Gastrocnemius medialis (tissue), 4 donors: ENCODE measurements around the gene ZNF446. TPM values are rescaled to one million over a fixed set of nuclear protein-coding genes. Genes with fewer than 3 reads are reported as not detected.

Experiments used
- ATAC-seq, 2 donors: fragments of 150-250 bp; one replicate each; pipeline ENCODE4 v1.9.1; 2016
- DNase-seq, 2 donors: peaks; one replicate each; pipeline ENCODE4 v3.0.0-alpha.2; 2019
- H3K27ac ChIP-seq, 4 donors: fragments of 200-600 bp; sonication (generic); 1 replicate in 1 of 4; 2 replicates in 3 of 4; pipeline ENCODE4 v1.5.1; 2016 to 2018; ENCODE audit warnings: mild to moderate bottlenecking in 2 of 4, moderate library complexity in 1 of 4
- H3K27me3 ChIP-seq, 3 donors: fragments of 200-600 bp; sonication (generic) in 2 of 3; 1 replicate in 1 of 3; 2 replicates in 2 of 3; pipeline versions ENCODE4 v1.5.1 to v1.6.0; 2016 to 2019; ENCODE audit warnings: mild to moderate bottlenecking in 1 of 3, moderate library complexity in 1 of 3
- H3K36me3 ChIP-seq, 2 donors: fragments of 200-600 bp; sonication (generic) in 1 of 2; one replicate each; pipeline ENCODE4 v1.5.1; 2017 to 2018
- H3K4me1 ChIP-seq, 2 donors: fragments of 200-600 bp; sonication (generic) in 1 of 2; one replicate each; pipeline ENCODE4 v1.5.1; 2016 to 2017; ENCODE audit warnings: mild to moderate bottlenecking in 2 of 2
- H3K4me3 ChIP-seq, 4 donors: fragments of 200-600 bp; sonication (generic) in 3 of 4; 1 replicate in 1 of 4; 2 replicates in 3 of 4; pipeline ENCODE4 v1.5.1; 2016 to 2019; ENCODE audit warnings: mild to moderate bottlenecking in 2 of 4
- H3K9me3 ChIP-seq, 3 donors: fragments of 200-600 bp; sonication (generic) in 2 of 3; 1 replicate in 1 of 3; 2 replicates in 2 of 3; pipeline ENCODE4 v1.5.1; 2016 to 2019
- POLR2A ChIP-seq, 2 donors: fragments of 450-650 bp; IDR thresholded peaks; one replicate each; pipeline ENCODE4 v1.6.1; 2017; ENCODE audit warnings: antibody characterized with exemption in 2 of 2, mild to moderate bottlenecking in 2 of 2, moderate library complexity in 2 of 2
- in situ Hi-C, 4 donors: fragments of 200-750 bp; cut with MboI; loops; one replicate each; pipeline versions ENCODE4 v1.15.0 to v1.8.0; 2017; ENCODE audit warnings: low sequenced_read_pairs in 4 of 4
- intact Hi-C: fragments of 100-400 bp; cut with DNase I; formaldehyde crosslinking; loops from one replicate; pipeline ENCODE4 v1.15.1; 2023; ENCODE audit warnings: low total_unique reads
- total RNA-seq, 4 donors: library from RNA; depleted of rRNA; stranded (reverse); fragments of >200 nt; gene quantifications; one replicate each; pipeline versions ENCODE4 v1.1.0 to v1.2.3, GENCODE V29; 2016
- TF ChIP-seq, protein P1 (sequence below), 5 experiments: fragments of 450-650 bp in 3 of 5; fragments of 200-600 bp in 2 of 5; sonication (generic) in 2 of 5; IDR thresholded peaks in 4 of 5; conservative IDR thresholded peaks in 1 of 5; 1 replicate in 4 of 5; 2 replicates in 1 of 5; pipeline ENCODE4 v1.5.1; 2016 to 2019; ENCODE audit warnings: antibody characterized with exemption in 5 of 5, mild to moderate bottlenecking in 3 of 5, moderate library complexity in 3 of 5

The ZNF446 gene
- total RNA-seq, 4 donors from 2014 or later, result 7.5 to 13.1 (median 8.9) TPM

GRCh38 chr19:58513213-58513693 is 37.1 kb downstream of the ZNF446 start:
- peak overlapping the region in 3 of 4 donors; percentile 66 to 69 (median 66) for H3K27ac ChIP-seq
- TF ChIP-seq, protein P1, sequence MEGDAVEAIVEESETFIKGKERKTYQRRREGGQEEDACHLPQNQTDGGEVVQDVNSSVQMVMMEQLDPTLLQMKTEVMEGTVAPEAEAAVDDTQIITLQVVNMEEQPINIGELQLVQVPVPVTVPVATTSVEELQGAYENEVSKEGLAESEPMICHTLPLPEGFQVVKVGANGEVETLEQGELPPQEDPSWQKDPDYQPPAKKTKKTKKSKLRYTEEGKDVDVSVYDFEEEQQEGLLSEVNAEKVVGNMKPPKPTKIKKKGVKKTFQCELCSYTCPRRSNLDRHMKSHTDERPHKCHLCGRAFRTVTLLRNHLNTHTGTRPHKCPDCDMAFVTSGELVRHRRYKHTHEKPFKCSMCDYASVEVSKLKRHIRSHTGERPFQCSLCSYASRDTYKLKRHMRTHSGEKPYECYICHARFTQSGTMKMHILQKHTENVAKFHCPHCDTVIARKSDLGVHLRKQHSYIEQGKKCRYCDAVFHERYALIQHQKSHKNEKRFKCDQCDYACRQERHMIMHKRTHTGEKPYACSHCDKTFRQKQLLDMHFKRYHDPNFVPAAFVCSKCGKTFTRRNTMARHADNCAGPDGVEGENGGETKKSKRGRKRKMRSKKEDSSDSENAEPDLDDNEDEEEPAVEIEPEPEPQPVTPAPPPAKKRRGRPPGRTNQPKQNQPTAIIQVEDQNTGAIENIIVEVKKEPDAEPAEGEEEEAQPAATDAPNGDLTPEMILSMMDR (IDR thresholded peaks at IDR 0.05 in 4 of 5, conservative IDR thresholded peaks at IDR 0.05 in 1 of 5), result no peak
- TF ChIP-seq POLR2A (IDR thresholded peaks at IDR 0.05), result no peak
- intact Hi-C loops (no loop called here), in situ Hi-C loops (no loop called here)
- ATAC-seq (no peak), DNase-seq (no peak)
- H3K4me3 ChIP-seq, result no peak overlapping the region
- no peaks in the 10 kb centered on the region for H3K9me3 ChIP-seq
- peaks cover 0 to 15% of the 10 kb centered on the region in 2 donors for H3K36me3 ChIP-seq
- H3K27me3 ChIP-seq, result no peaks in the 10 kb centered on the region
- peaks cover 22 to 27% of the 10 kb centered on the region in 2 donors for H3K4me1 ChIP-seq

GRCh38 chr19:58513694-58514563 is 37.8 kb downstream of the ZNF446 start:
- peak; percentile 50 to 71 for DNase-seq
- Histone ChIP-seq H3K27me3 (no peaks in the 10 kb centered on the region), H3K36me3 (peaks cover 0 to 15% of the 10 kb centered on the region in 2 donors), H3K27ac (peak overlapping the region; percentile 65 to 69 (median 66)), H3K9me3 (no peaks in the 10 kb centered on the region), H3K4me1 (peaks cover 29 to 33% of the 10 kb centered on the region in 2 donors), H3K4me3 (peak overlapping the region; percentile 24 to 54 (median 40))
- TF ChIP-seq POLR2A (IDR thresholded peaks at IDR 0.05), result no peak
- TF ChIP-seq, protein P1 (IDR thresholded peaks at IDR 0.05 in 4 of 5, conservative IDR thresholded peaks at IDR 0.05 in 1 of 5), result peak; percentile 57 to 89 (median 77)
- intact Hi-C loops (no loop called here), in situ Hi-C loops (no loop called here)
- peak; percentile 71 to 81 for ATAC-seq

DNA sequence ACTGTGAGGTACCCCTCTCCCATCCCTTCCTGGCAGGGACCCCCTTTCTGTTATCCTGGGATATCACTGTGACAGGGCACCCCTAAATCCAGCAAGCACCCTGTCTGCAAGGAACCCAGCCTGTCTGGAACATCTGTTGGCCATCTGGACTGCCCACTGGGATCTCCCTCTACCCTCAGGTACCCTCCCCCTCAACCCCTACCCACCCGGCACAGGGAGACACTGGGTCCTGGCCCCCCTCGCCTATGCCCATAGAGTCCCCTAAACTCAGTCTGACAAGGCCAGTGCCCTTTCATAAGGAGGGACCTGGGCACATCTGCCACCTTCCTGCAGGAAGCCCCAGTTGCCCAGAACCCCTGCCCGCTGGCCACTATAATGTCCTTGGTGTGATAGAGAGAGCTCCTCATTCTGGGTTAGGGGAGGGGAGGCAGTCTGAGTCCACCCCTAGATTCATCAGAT is 38.4 kb downstream of the ZNF446 start:
- TF ChIP-seq, protein P1 (IDR thresholded peaks at IDR 0.05 in 4 of 5, conservative IDR thresholded peaks at IDR 0.05 in 1 of 5), result no peak
- TF ChIP-seq POLR2A (IDR thresholded peaks at IDR 0.05), result no peak
- Histone ChIP-seq H3K4me1 (peaks cover 29 to 35% of the 10 kb centered on the region in 2 donors), H3K4me3 (peak overlapping the region in 3 of 4 donors; percentile 24 to 54 (median 42)), H3K36me3 (peaks cover 0 to 15% of the 10 kb centered on the region in 2 donors), H3K9me3 (no peaks in the 10 kb centered on the region), H3K27me3 (no peaks in the 10 kb centered on the region), H3K27ac (peak overlapping the region; percentile 65 to 69 (median 66))
- in situ Hi-C loops (no loop called here), intact Hi-C loops (no loop called here)
- DNase-seq (no peak), ATAC-seq (no peak)

- in situ Hi-C loops (no loop called here), intact Hi-C loops (no loop called here)
- TF ChIP-seq POLR2A (IDR thresholded peaks at IDR 0.05), result no peak
- TF ChIP-seq, protein P1 (IDR thresholded peaks at IDR 0.05 in 4 of 5, conservative IDR thresholded peaks at IDR 0.05 in 1 of 5), result no peak
- peaks cover 0 to 15% of the 10 kb centered on the region in 2 donors for H3K36me3 ChIP-seq
- no peaks in the 10 kb centered on the region for H3K27me3 ChIP-seq
- ATAC-seq (no peak), DNase-seq (no peak)
- no peaks in the 10 kb centered on the region for H3K9me3 ChIP-seq
- H3K4me3 ChIP-seq, result no peak overlapping the region
- H3K4me1 ChIP-seq, result peaks cover 30 to 35% of the 10 kb centered on the region in 2 donors
- H3K27ac ChIP-seq, result peak overlapping the region in 2 of 4 donors; percentile 16 to 69
Measured at GRCh38 chr19:58515259-58515658, 39.1 kb downstream of the ZNF446 start.
